Measurements from ENCODE around the gene TIMM23.

The TIMM23 gene

GRCh38 chr10:46031648-46032532, 59.6 kb downstream of the TIMM23 start:
- TF ChIP-seq CTCF (conservative IDR thresholded peaks at IDR 0.05) = no peak
- TF ChIP-seq ZFX (IDR thresholded peaks at IDR 0.05) = no peak

GRCh38 chr10:46033602-46034011, 61.3 kb downstream of the TIMM23 start:
- H3K27ac ChIP-seq = peak overlapping the region; percentile 18; the same call in 1 of the 2 replicates
- TF ChIP-seq CTCF (conservative IDR thresholded peaks at IDR 0.05) = no peak
- TF ChIP-seq ZFX (IDR thresholded peaks at IDR 0.05) = no peak

More at GRCh38 chr10:46031648-46032532, 59.6 kb downstream of the TIMM23 start:
- peak overlapping the region; percentile 88; the same call in 1 of the 2 replicates for H3K27ac ChIP-seq

- peak overlapping the region; percentile 23; the same call in 1 of the 2 replicates for H3K27ac ChIP-seq
- no peak for TF ChIP-seq ZFX (IDR thresholded peaks at IDR 0.05)
- TF ChIP-seq CTCF (conservative IDR thresholded peaks at IDR 0.05) = no peak
These were observed 63.9 kb downstream of the TIMM23 start for GRCh38 chr10:46035923-46036849.

- H3K27ac ChIP-seq = no peak overlapping the region
- no peak for TF ChIP-seq ZFX (IDR thresholded peaks at IDR 0.05)
These were observed 65.0 kb downstream of the TIMM23 start for GRCh38 chr10:46037107-46037825.

GRCh38 chr10:46040004-46040403, 67.7 kb downstream of the TIMM23 start:
- peak overlapping the region; percentile 80 for H3K27ac ChIP-seq
- TF ChIP-seq CTCF (conservative IDR thresholded peaks at IDR 0.05) (no peak), ZFX (IDR thresholded peaks at IDR 0.05) (no peak)

- H3K27ac ChIP-seq = no peak overlapping the region
These were observed 70.2 kb downstream of the TIMM23 start for GRCh38 chr10:46042527-46042926.

More at GRCh38 chr10:46042527-46042926, 70.2 kb downstream of the TIMM23 start:
- no peak for TF ChIP-seq ZFX (IDR thresholded peaks at IDR 0.05)
- no peak for TF ChIP-seq CTCF (conservative IDR thresholded peaks at IDR 0.05)

All from C4-2B (cell line).